Embryonic facial prominence (tissue), 1 donor: ENCODE data around the gene ASTL.
A peak's percentile ranks its signal among the peaks of the same experiment; 100 is the strongest.

ENCODE experiments used
- DNase-seq: peaks from one replicate; pipeline ENCODE4 v3.0.0-alpha.2; 2016; ENCODE audit errors: extremely low spot score

The ASTL gene

DNA sequence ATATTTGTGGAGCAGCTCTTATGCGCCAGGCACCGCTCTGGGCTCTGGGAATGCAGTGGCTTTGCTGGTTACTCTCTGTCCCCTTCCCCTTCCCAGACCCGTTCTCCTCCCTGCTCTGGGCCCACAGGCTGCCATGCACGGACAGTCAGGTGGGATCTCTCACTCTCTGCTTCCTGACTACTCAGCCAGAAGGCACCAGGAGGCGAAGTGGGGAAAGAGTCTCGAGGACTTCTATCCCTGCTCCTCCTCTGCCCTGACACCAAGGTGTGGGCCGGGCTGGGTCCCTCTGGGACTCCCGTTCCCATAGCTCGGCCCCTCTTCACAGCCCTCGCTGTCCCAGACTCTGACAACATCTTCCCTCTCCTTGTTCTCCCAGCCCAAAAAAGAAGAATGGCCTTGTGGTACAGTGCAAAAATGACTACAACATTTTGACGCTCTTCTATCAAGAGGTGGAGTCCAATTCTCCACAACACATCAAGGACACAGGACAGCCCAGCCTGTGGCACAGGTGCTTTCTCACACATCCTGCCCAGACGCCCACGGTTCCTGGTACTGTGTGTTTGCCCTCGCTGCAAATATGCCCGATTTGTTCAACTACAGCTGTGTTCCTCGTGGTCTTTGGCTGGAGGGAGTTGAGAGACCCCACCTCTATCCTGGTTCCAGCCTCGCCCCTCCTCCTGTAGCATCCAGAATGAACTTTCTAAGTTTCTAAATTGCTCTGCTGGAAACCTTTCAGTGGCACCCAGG, 21.0 kb upstream of the ASTL start:
- no peak for DNase-seq

DNA sequence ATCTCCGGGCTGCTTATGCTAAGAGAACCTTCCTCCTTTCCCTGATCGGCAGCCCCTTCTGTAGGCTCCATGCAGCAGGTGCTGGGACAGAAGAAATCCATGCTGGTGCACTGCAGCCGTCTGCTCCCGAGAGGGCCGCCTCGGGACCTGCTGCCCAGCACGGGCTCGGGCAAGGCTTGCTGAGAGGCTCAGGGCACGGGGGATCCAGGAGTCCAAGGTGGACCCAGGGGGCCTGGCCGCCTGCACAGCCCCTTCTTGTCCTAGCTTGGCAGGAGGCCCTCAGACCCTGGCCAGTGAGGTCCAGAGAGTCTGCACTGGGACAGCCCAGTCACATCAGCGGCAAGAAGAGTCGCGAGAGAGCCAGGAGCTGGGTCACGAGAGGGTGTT, 20.2 kb upstream of the ASTL start:
- DNase-seq = no peak

DNA sequence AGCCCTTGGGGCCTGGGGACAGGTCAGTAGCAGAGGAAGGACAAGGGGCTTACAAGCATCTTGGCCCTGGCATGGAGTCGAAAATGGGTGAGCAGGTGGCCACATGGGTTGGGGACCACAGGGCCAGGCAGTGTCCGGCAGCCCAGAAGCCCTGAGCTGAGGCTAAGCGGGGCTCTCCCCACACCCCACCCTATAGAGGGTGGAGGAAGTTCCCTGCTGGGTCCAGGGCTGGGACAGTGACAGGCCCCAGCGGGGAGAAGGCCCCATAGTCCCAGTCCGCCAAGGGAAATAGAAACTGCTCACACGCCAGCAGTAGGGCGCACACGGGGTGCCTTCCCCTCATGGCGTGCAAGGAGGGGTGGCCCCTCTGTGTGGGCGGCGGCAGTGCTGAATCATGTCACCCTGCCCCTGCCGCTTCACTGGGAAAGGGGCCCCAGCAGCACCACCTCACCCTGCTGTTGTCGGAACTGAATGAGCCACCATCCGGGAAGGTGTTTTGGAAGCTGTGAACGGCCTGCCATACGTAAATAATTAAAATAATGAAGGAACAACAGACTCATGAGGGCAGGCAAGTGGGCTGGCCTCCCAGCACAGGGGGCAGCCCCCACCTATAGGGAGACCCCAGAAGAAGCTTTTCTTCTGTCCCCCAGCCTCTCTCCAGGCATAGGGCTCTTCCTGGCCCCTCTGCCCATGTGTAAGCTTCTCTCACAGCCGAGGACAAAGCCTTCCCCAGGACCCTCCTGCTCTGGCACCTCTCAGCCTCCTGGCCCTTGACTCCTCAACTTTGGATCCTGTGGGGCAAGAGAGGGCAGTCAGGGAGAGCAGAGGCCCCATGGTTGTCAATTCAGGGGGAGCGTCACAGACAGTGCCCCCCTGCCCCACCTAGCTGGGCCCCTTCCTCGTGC, 19.6 kb upstream of the ASTL start:
- DNase-seq = no peak

DNA sequence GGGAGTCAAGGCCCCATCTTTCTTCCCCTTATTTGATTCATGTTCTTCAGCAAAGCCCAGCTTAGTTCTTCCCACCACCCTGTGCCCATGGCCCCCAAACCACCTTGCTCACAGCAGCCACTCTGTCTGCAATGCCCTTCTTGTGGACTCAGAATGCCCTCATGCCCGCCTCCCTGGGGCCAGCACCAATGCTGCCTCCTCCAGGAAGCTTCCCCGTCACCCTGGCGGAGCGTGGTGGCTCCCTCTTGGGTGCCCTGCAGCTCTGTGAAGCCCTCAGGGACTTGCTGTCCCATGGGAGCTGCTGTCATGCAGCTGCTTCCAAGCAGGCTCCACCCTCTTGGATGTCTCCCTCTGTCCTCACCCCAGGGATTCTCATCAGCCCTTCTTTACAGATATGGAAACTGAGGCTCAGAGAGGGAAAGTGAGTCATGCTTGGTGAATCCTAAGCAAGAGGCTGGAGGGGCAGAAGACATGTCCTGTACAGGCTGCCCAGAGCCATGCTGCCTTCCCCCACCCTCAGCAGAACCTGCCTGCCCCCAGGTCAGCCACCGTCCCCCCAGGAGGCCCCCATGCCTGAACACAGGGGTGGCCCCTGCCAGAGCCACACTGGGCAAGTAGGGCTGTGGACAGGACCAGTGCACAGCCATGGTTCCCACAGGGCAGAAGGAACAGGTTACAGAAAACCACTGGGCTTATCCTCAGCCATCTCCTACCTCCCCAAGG, 18.8 kb upstream of the ASTL start:
- DNase-seq = no peak

DNA sequence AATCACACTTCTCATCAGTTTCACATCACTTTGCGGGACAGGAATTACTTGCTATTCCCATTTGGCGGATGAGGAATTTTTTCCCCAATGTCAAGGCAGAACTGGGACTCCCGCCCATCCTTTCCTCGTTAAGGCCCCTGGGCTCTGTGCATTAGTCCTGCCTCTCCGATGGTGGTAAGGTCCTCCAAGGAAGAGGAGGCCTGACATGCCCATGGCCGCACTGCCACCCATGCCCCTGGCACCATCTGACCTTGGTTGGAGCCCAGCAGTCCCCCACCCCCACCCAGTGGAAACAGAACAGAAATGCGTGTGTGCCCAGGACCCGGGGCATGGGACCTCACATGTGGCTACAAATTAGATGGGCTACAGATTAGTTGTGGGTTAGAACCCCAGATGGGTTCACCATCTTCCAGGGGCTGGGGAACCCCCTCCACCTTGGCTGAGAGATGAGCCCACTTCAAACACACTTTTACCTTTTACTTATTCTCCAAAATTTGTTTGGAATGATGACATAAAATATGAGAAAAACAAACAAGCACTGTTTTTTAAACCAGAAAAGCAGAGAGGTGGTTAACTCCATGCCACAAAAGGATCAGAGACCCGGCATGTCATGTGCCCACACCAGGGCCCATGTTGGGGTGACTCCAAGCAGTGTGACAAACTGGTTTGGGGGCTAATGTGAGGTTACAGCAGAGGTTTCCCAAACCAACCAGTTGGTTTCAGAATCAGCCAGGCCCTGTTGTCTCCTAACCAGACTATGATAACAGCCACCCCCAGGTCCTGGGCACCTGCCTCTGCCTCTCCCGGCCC, 17.9 kb upstream of the ASTL start:
- DNase-seq = no peak

DNA sequence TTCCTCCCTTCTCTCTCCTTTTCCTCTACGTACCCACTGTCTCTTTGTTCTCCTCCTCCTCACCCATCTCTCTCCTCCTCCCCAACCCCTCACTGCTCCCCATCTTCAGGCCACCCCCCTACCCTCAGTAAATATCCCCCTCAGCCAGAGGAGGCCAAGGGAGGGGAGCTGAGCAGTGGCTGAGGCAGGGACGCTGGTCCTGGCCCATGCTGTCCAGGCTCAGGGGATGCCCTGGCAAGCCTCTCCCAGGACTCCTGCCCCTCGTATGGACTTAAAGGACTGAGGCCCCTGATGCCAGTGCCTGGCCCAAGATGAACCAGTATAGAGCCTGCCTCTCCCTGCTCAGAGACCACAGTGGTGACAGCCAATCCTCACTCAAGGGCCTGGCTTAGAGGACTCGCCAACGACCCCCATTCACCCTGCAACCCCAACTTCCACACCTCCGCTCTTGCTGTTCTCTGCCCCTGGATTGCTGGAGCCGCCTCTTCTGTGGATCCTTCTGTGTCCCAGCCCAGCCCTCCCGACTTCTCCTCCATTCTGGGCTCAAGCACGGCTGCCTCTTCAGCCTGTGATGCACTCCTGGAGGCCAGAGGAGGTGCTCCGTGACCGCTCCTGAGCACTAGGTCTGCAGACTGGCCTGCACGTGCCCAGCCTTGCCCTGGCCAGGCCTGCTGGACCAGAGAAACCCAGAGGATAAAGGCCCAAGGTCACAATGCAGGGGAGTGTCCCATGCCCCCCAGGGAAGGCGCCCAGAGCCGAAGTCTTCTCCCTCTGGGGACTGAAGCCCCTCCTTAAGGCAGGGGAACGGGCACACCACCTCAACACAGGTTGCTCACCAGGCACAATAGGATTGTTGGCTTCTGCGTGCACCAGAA, 16.4 kb upstream of the ASTL start:
- DNase-seq = no peak

DNA sequence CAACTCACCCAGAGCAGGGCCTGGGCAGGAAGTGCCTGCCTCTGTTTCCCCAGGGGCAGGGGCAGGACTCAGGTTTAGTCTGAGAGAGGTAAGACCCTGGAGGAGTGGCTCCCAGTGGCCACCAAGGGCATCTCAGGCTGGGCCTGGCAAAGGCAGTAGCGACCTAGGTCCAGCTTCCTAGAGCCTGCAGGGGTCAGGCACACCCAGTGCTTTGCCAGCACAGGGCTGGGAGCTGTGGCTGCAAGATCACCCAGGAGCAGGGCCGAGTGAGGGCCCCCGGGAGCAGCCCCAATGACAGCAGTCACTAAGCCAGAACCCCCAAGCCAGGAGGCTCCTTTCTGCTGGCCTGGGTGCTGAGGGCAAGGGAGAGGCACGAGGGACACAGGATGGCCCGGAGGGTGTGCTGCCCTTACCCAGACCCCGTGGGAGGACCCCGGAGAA, 15.7 kb upstream of the ASTL start:
- DNase-seq = no peak

DNA sequence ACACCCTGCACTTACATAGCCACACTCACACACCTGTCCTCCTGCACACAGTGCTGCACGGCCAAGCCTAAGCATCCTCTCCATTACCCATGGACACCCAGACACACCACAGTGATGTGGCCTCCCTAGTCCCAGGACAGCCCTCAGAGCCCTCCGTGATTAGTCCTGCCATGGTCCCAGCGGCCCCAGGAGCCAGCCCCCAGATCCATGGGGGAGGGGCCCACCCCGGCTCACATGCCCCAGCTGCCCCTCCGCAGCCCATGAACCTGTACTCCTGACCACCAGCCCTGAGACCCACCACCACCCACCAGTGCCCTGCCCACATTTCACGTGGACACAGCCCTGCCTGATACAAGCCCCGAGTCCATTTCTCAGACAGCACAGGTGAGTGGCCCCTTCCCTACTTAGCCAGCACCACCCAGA, 15.0 kb upstream of the ASTL start:
- no peak for DNase-seq

DNA sequence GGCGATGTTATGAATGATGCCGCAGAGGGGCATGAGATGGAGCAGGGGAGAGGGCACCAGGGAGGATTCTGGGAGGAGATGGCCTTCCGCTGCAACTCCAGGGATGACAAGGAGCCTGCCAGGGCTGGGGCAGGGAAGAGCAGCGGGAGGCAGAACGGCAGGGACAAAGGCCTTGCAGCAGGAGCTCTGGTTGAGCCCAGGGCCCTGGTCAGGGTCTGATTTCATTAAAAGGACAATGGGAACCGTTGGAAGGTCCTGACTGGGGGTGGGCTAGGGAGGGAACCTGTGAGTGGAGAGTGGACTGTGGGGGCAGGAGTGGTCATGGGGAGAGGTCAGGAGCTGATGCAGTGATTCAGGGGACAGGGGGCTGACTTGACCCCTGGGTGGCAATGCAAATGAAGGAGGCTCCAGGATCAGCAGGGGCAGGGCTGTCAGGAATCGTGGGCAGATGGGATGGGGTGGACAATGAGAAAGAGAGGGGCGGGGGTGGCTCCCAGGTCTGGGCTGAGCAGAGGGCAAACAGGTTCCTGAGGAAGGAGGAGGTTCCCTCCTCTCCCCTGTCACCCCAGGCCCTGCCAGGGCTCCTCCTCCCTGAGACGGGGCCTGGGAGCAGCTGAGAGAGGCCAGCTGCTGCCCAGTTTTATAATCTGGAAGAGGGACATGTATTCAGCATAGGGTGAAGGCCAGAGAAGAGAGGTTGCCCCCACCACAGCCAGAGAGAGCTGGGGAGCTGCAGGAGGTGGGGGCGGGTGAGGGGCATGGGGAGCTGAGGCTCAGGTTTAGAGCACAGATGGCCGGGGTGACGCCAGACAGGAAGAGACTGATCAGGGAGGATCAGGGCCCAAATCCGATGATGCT, 14.2 kb upstream of the ASTL start:
- no peak for DNase-seq

DNA sequence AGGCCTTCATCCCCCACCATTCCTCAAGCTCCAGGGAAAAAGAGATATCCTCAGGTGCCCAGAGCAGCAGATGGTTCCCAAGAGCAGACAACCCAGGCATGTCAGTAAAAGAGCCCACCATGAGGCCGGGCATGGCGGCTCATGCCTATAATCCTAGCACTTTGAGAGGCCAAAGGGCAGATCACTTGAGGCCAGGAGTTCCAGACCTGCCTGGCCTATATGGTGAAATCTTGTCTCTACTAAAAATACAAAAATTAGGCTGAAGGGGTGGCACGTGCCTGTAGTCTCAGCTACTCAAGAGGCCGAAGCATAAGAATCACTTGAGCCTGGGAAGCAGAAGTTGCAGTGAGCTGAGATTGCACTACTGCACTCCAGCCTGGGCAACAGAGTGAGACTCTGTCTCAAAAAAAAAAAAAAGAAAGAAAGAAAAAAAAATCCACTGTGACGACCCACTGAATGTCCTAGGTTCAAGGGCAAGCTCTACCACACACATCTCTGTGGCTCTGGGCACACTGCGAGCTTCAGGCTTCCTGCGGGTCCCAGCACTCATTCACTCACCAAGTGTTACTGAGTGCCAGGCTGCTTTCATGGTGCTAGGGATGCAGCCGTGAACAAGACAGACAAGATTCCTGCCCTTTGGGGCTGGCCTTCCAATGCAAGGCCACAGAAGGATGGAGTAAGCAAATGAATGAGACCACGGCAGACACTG, 13.4 kb upstream of the ASTL start:
- DNase-seq = no peak

DNA sequence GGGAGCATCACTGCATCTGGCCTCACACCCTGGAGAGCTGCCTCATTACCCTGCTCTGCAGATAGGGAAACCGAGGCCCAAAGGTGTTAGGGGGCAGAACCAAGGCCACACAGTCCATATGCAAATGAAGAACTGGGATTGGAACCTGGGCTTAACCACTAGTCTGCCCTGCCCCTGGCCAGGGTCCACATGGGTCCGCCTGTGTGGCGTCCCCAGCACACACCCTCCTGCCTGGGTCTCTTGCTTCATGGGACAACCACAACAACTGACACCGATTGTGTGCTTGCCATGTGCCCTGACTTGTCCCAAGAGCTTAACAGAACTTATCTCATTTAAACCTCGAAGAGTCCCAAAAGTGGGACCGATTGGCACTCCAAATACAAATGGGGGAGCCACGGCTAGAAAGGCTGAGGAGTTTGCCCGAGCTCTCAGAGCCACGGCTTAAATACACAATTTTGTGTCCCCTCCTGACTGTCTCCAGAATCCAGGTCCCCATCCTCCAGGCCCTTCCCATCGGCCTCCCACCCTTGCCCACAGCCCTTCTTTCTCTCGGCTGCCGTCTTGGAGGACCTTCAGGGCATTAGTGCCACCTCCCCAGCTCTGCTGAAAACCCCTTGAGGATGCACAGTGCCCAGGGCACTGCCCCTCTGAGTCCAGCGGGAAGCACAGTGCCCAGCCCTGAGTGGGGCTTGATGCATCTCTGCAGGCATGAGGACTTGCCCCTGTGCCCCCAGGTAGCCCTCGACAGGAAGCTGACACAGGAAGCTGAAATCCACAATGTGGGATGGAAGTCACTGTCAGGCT, 12.7 kb upstream of the ASTL start:
- DNase-seq = no peak

DNA sequence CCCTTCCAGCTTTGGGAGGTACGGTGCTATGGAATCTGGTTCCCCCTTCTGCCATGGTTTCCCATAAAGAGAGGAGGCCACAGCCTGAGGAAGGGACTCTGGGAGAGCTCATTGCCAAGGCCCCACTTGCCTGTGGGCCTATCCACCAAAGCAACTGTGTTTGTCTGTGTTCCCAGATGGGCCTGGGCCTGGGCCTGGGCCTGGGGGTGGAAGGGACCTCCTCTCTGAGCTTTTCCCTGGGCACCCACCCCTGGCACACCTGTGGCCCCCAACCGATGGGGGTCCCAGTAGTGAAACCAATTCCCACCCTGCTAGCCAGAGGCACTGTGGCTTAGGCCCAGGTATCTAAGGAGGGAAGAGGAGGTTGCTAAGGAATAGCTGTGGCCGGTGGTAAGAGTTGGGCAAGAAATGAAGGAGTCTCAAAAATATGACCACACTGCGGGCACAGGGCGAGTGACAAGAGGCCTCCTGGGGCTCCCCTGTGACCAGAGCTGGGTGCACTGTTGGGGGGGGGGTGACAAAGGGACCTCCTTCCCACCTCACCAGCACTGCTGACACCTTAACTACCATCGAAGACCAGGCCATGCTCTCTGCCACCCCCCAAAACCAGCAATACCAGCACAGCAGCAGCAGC, 11.8 kb upstream of the ASTL start:
- DNase-seq = no peak

DNA sequence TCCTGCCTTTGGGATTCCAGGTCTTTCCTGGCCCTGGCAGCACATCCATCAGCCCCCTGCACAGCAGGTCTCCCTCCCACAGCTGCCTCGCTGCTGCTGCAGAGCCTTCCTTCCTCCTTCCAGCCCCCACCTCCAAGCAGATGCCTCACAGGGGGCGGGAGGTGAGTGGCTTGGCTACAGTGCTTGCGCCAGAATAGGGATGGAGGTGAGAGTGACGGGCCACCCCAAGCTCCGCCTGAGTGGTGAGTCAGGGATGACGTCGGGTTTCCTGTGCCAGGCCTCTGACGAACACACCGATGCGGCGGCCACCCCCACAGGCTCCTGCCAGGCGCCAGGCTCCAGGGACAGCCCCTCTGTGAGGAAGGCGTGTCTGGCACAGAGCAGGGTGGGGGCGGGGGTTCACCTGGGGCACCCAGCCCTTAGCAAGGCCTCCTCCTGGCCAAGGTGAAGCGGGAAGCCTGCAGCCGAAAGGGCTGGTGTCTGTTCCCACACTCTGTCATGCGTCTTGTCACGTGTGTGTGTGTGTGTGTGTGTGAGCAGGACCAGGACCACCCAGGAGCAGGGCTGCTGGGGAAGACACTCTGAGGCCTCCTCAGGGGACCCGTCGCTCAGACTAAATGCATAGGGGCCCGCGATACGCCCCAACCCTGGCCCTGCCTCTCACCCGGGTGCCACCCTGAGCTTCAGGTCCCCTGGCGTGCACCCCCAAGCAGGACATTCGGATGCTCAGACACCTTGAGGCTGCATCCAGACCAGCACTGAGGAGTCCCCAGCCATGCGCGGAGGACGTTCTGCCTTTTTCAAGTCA, 10.3 kb upstream of the ASTL start:
- DNase-seq = peak; percentile 60

DNA sequence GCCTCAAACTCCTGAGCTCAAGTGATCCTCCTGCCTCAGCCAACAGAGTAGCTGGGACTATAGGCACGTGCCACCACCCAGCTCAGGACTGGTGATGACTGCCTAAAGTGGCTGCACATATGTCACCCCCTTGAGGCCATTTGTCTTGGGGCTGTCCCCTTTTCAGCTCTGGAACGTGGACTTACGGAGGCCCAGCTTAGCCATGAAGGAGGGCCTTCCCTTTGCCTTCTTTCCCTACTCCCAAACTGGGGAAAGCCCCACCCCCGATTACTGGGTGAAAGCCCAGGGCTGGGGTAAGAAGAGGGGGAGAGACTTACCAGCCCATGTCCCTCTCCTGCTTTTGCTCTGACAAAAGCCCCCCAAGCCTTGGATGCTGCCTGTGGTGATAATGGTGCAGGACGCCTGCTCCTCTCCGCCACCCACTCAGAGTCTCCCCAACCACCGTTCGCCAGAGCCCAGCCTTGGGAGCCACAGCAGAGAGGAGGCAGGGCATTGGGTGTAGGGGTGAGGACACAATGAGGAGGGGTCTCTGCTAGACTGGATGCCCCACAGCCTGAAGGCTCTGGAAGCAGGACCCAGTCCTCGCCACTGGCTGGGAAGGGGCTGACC, 9.4 kb upstream of the ASTL start:
- no peak for DNase-seq

DNA sequence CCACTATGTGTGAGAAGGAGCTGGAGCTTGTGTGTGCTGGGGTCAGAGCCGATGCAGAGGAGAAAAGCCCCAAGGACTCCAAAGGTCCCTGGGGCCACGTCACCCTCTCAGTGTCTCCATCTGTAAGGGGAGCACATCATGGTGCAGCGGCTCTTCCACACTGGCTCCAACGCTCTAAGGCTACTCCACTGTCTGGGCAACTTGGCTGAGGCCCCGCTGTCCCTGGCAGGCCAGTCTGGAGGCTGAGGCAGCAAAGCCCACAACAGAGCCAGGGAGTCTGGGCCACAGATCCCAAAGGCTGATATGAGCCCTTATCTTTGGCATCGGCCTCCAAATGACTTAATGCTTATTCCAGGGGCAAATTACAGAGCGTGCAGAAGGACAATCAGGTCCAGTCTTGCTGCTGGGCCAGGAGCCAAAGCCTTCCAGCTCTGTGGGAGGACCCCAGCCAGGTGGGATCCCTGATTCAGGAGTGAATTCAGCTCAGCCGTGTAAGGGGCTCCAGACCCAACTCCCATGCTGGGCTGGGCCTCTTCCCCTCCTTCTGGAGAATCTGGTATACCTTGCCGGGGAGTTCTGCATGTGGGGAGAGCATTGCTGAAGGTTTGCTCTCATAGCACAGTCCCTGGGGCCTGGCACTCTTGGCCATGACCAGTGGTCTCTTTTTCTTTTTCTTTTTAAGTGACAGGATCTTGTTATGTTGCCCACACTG, 8.7 kb upstream of the ASTL start:
- no peak for DNase-seq
